ENCODE data around the gene HS3ST6. TPM values are rescaled to one million over a fixed set of nuclear protein-coding genes. Genes with fewer than 3 reads are reported as not detected.
"Not testable (repeated sequence)": the region's sequence is repeated elsewhere in the genome, so short reads cannot be mapped to it uniquely, and the experiment has no call there.

HS3ST6 gene
- total RNA-seq, 4 donors from 2014 or later: not detected

GRCh38 chr16:1923299-1924034 lies 5.3 kb upstream of the HS3ST6 start:
- Histone ChIP-seq H3K4me1 (peaks cover 0 to 13% (median 1%) of the 10 kb centered on the region in 4 donors), H3K27ac (no peak overlapping the region), H3K36me3 (no peaks in the 10 kb centered on the region), H3K27me3 (peaks cover 0 to 21% of the 10 kb centered on the region in 2 donors), H3K9me3 (no peaks in the 10 kb centered on the region), H3K4me3 (no peak overlapping the region)
- peak in 1 of 3 donors; percentile 68 for DNase-seq
- no peak for TF ChIP-seq POLR2A (IDR thresholded peaks at IDR 0.05)
- TF ChIP-seq CTCF (IDR thresholded peaks at IDR 0.05): peak in 3 of 6 experiments; percentile 9 to 21 (median 12)

- Histone ChIP-seq H3K27ac (no peak overlapping the region), H3K4me3 (no peak overlapping the region), H3K9me3 (no peaks in the 10 kb centered on the region), H3K27me3 (peaks cover 0 to 26% of the 10 kb centered on the region in 2 donors), H3K36me3 (no peaks in the 10 kb centered on the region), H3K4me1 (peaks cover 0 to 21% (median 1%) of the 10 kb centered on the region in 4 donors)
- TF ChIP-seq CTCF (IDR thresholded peaks at IDR 0.05) (no peak), POLR2A (IDR thresholded peaks at IDR 0.05) (no peak)
- DNase-seq: no peak
These were observed 4.1 kb upstream of the HS3ST6 start for GRCh38 chr16:1922357-1922756.

GRCh38 chr16:1920727-1921171 lies 2.5 kb upstream of the HS3ST6 start:
- no peak overlapping the region for H3K27ac ChIP-seq
- peaks cover 0 to 23% (median 1%) of the 10 kb centered on the region in 4 donors for H3K4me1 ChIP-seq
- DNase-seq: peak in 1 of 3 donors; percentile 69
- peaks cover 0 to 34% of the 10 kb centered on the region in 2 donors for H3K27me3 ChIP-seq
- H3K9me3 ChIP-seq: no peaks in the 10 kb centered on the region
- no peak for TF ChIP-seq CTCF (IDR thresholded peaks at IDR 0.05)
- no peak for TF ChIP-seq POLR2A (IDR thresholded peaks at IDR 0.05)
- no peaks in the 10 kb centered on the region for H3K36me3 ChIP-seq
- no peak overlapping the region for H3K4me3 ChIP-seq

GRCh38 chr16:1920122-1920521 lies 1.9 kb upstream of the HS3ST6 start:
- Histone ChIP-seq H3K27me3 (peaks cover 0 to 34% of the 10 kb centered on the region in 2 donors), H3K4me1 (peaks cover 0 to 23% (median 1%) of the 10 kb centered on the region in 4 donors)
- not testable (repeated sequence) for H3K9me3 ChIP-seq, DNase-seq, H3K36me3 ChIP-seq, H3K4me3 ChIP-seq, H3K27ac ChIP-seq

GRCh38 chr16:1919327-1919998 lies 1.2 kb upstream of the HS3ST6 start:
- DNase-seq: no peak
- H3K4me3 ChIP-seq: no peak overlapping the region
- no peaks in the 10 kb centered on the region for H3K9me3 ChIP-seq
- TF ChIP-seq CTCF (IDR thresholded peaks at IDR 0.05): no peak
- no peak for TF ChIP-seq POLR2A (IDR thresholded peaks at IDR 0.05)
- H3K36me3 ChIP-seq: no peaks in the 10 kb centered on the region
- peaks cover 0 to 23% (median 1%) of the 10 kb centered on the region in 4 donors for H3K4me1 ChIP-seq
- H3K27me3 ChIP-seq: peaks cover 0 to 34% of the 10 kb centered on the region in 2 donors
- H3K27ac ChIP-seq: no peak overlapping the region

All from Peyer's patch (tissue), 4 donors.